ENCODE data around the gene PLEK. TPM values are rescaled to one million over a fixed set of nuclear protein-coding genes. Genes with fewer than 3 reads are reported as not detected.

Gene PLEK
- total and polyA plus RNA-seq, 10 of the 15 experiments (the other 5 are each of a cell fraction or from before 2014, with no cell fraction given), result 229 to 804 (median 362) TPM

DNA sequence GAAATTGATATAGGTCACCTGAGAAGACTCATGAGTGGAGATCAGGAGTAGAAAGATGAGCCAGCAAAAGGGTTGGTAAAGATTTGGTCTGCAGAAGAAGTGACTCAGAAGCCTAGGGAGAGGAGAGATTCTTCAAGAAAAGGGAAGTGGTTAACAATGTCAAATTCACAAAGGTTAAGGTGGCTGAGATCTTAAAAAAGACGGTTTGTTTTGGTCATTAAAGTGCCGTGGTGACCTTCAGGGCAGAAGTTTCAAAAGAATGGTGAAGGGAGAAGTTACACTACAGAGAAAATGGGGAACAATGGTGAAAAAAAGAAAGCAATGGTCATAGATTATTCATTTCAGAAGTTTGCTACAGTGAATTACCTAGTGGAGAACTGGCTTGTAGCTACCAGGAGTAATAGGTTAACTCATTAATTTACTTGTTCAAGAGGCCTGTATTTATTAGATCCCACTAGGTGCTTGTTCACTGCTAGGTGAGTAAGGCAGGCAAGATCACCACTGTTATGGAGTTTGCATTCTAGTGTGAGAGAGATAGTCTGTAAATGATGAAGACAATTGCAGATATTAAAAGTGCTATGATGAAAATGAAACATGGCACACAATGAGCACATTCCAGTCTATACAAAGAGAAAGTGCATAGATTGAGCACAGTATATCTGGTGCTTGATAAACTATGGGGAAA, 59.0 kb downstream of the PLEK start (continued):
- TF ChIP-seq, protein P1, sequence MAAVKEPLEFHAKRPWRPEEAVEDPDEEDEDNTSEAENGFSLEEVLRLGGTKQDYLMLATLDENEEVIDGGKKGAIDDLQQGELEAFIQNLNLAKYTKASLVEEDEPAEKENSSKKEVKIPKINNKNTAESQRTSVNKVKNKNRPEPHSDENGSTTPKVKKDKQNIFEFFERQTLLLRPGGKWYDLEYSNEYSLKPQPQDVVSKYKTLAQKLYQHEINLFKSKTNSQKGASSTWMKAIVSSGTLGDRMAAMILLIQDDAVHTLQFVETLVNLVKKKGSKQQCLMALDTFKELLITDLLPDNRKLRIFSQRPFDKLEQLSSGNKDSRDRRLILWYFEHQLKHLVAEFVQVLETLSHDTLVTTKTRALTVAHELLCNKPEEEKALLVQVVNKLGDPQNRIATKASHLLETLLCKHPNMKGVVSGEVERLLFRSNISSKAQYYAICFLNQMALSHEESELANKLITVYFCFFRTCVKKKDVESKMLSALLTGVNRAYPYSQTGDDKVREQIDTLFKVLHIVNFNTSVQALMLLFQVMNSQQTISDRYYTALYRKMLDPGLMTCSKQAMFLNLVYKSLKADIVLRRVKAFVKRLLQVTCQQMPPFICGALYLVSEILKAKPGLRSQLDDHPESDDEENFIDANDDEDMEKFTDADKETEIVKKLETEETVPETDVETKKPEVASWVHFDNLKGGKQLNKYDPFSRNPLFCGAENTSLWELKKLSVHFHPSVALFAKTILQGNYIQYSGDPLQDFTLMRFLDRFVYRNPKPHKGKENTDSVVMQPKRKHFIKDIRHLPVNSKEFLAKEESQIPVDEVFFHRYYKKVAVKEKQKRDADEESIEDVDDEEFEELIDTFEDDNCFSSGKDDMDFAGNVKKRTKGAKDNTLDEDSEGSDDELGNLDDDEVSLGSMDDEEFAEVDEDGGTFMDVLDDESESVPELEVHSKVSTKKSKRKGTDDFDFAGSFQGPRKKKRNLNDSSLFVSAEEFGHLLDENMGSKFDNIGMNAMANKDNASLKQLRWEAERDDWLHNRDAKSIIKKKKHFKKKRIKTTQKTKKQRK (IDR thresholded peaks at IDR 0.05; ENCODE audit: low read depth, low read length), result no peak
- TF ChIP-seq, protein P2, sequence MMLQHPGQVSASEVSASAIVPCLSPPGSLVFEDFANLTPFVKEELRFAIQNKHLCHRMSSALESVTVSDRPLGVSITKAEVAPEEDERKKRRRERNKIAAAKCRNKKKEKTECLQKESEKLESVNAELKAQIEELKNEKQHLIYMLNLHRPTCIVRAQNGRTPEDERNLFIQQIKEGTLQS (IDR thresholded peaks at IDR 0.05; ENCODE audit: borderline replicate concordance, extremely low read depth, low read depth, low read length), result no peak
- TF ChIP-seq BHLHE40 (IDR thresholded peaks at IDR 0.05; ENCODE audit: borderline replicate concordance in 1 of 2, low read depth in 2 of 2, low read length in 1 of 2) (peak; percentile 60 to 70), HDGF (IDR thresholded peaks at IDR 0.05) (no peak; the same call in 1 of the 2 replicates), HDAC6 (IDR thresholded peaks at IDR 0.05; ENCODE audit: unreplicated experiment) (no peak), ETV6 (conservative IDR thresholded peaks at IDR 0.05 in 1 of 2, IDR thresholded peaks at IDR 0.05 in 1 of 2; ENCODE audit: borderline replicate concordance in 1 of 2, low read depth in 1 of 2) (peak in 1 of 2 experiments; percentile 78; a peak in 1 of 4 replicates), SUPT20H (IDR thresholded peaks at IDR 0.05; ENCODE audit: borderline replicate concordance, control insufficient read depth, low read depth, low read length) (no peak), SMARCA5 (IDR thresholded peaks at IDR 0.05) (0 out of 2 replicates have a peak, but pooled peaks have one; percentile 38), RUNX3 (IDR thresholded peaks at IDR 0.05; ENCODE audit: low read length) (peak; percentile 97), BCL11A (IDR thresholded peaks at IDR 0.05; ENCODE audit: low read depth, low read length) (peak; percentile 86), HCFC1 (IDR thresholded peaks at IDR 0.05; ENCODE audit: low read length) (no peak), PML (IDR thresholded peaks at IDR 0.05; ENCODE audit: low read length) (no peak), ZBED1 (IDR thresholded peaks at IDR 0.05; ENCODE audit: borderline replicate concordance) (peak; percentile 76), SIN3A (IDR thresholded peaks at IDR 0.05; ENCODE audit: low read depth, low read length) (no peak), MTA3 (IDR thresholded peaks at IDR 0.05; ENCODE audit: borderline replicate concordance, low read length) (no peak), SPI1 (IDR thresholded peaks at IDR 0.05; ENCODE audit: borderline replicate concordance, insufficient read depth, low read depth, low read length) (peak; percentile 99), STAT1 (conservative IDR thresholded peaks at IDR 0.05) (no peak), MEF2B (IDR thresholded peaks at IDR 0.05; ENCODE audit: partially characterized antibody, poor library complexity, severe bottlenecking) (peak; percentile 89)
- TF ChIP-seq, protein P3, sequence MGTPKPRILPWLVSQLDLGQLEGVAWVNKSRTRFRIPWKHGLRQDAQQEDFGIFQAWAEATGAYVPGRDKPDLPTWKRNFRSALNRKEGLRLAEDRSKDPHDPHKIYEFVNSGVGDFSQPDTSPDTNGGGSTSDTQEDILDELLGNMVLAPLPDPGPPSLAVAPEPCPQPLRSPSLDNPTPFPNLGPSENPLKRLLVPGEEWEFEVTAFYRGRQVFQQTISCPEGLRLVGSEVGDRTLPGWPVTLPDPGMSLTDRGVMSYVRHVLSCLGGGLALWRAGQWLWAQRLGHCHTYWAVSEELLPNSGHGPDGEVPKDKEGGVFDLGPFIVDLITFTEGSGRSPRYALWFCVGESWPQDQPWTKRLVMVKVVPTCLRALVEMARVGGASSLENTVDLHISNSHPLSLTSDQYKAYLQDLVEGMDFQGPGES (IDR thresholded peaks at IDR 0.05), result no peak
- TF ChIP-seq, protein P4, sequence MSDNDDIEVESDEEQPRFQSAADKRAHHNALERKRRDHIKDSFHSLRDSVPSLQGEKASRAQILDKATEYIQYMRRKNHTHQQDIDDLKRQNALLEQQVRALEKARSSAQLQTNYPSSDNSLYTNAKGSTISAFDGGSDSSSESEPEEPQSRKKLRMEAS (IDR thresholded peaks at IDR 0.05; ENCODE audit: low read depth, low read length), result no peak
- TF ChIP-seq, protein P5, sequence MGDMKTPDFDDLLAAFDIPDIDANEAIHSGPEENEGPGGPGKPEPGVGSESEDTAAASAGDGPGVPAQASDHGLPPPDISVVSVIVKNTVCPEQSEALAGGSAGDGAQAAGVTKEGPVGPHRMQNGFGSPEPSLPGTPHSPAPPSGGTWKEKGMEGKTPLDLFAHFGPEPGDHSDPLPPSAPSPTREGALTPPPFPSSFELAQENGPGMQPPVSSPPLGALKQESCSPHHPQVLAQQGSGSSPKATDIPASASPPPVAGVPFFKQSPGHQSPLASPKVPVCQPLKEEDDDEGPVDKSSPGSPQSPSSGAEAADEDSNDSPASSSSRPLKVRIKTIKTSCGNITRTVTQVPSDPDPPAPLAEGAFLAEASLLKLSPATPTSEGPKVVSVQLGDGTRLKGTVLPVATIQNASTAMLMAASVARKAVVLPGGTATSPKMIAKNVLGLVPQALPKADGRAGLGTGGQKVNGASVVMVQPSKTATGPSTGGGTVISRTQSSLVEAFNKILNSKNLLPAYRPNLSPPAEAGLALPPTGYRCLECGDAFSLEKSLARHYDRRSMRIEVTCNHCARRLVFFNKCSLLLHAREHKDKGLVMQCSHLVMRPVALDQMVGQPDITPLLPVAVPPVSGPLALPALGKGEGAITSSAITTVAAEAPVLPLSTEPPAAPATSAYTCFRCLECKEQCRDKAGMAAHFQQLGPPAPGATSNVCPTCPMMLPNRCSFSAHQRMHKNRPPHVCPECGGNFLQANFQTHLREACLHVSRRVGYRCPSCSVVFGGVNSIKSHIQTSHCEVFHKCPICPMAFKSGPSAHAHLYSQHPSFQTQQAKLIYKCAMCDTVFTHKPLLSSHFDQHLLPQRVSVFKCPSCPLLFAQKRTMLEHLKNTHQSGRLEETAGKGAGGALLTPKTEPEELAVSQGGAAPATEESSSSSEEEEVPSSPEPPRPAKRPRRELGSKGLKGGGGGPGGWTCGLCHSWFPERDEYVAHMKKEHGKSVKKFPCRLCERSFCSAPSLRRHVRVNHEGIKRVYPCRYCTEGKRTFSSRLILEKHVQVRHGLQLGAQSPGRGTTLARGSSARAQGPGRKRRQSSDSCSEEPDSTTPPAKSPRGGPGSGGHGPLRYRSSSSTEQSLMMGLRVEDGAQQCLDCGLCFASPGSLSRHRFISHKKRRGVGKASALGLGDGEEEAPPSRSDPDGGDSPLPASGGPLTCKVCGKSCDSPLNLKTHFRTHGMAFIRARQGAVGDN (IDR thresholded peaks at IDR 0.05), result peak; percentile 82

All from GM12878 (cell line).